Caco-2 (cell line): ENCODE results near the gene CDH12. TPM values are rescaled to one million over a fixed set of nuclear protein-coding genes. Genes with fewer than 3 reads are reported as not detected.

Source experiments
- BruUV-seq: library from RNA; stranded (reverse); fragments of 400-500 nt; replicated peaks from 2 replicates; lab custom pipeline; 2021; lab: Mats Ljungman, UMichigan
- CTCF ChIA-PET: fragments of 300-600 bp; sonication (Branson Sonifier 250); formaldehyde crosslinking; loops from one replicate; lab custom pipeline; 2022; ENCODE audit warnings: antibody characterized with exemption; lab: Charles Lee
- POLR2A ChIA-PET: fragments of 300-600 bp; sonication (Branson Sonifier 250); formaldehyde crosslinking; loops from one replicate; lab custom pipeline; 2022; ENCODE audit warnings: antibody characterized with exemption; lab: Charles Lee
- DNase-seq, 2 experiments: peaks; one replicate each; pipeline versions ENCODE4 v3.0.0 to v3.0.0-alpha.2; 2020 to 2022
- H3K27me3 ChIP-seq: replicated peaks from 2 replicates; pipeline ENCODE4 v1.6.0; 2011; ENCODE audit warnings: low read length; ENCODE audit not compliant: control insufficient read depth, insufficient read depth
- H3K36me3 ChIP-seq: 2 replicates; pipeline ENCODE4 v1.5.1; 2011; ENCODE audit warnings: low read length; ENCODE audit not compliant: control insufficient read depth, insufficient read depth
- H3K4me1 ChIP-seq: fragments of 250-450 bp; sonication (Bioruptor Pico); 2 replicates; pipeline ENCODE4 v1.5.1; 2020; ENCODE audit warnings: mild to moderate bottlenecking
- H3K4me3 ChIP-seq: 2 replicates; pipeline ENCODE4 v1.5.1; 2011; ENCODE audit warnings: low read depth, mild to moderate bottlenecking, control low read depth, low read length
- H3K9me3 ChIP-seq: fragments of 250-450 bp; sonication (Bioruptor Pico); 2 replicates; pipeline ENCODE4 v1.5.1; 2020; ENCODE audit warnings: mild to moderate bottlenecking, moderate library complexity
- H3K27ac Mint-ChIP-seq: one replicate; pipeline ENCODE4 v1.8.0; 2022; ENCODE audit warnings: mixed read lengths; ENCODE audit not compliant: unreplicated experiment
- H3K27me3 Mint-ChIP-seq: one replicate; pipeline ENCODE4 v1.8.0; 2022; ENCODE audit warnings: mixed read lengths; ENCODE audit not compliant: insufficient read depth, unreplicated experiment
- H3K36me3 Mint-ChIP-seq: one replicate; pipeline ENCODE4 v1.8.0; 2022; ENCODE audit warnings: mild to moderate bottlenecking, mixed read lengths; ENCODE audit not compliant: insufficient read depth, unreplicated experiment
- H3K4me1 Mint-ChIP-seq: one replicate; pipeline ENCODE4 v1.8.0; 2022; ENCODE audit warnings: low read depth, mixed read lengths; ENCODE audit not compliant: unreplicated experiment
- H3K4me3 Mint-ChIP-seq: one replicate; pipeline ENCODE4 v1.8.0; 2022; ENCODE audit warnings: mild to moderate bottlenecking, moderate library complexity, mixed read lengths; ENCODE audit not compliant: unreplicated experiment
- H3K9me3 Mint-ChIP-seq: one replicate; pipeline ENCODE4 v1.8.0; 2022; ENCODE audit warnings: mixed read lengths; ENCODE audit not compliant: unreplicated experiment
- intact Hi-C: fragments of 100-400 bp; cut with micrococcal nuclease; formaldehyde crosslinking; loops from one replicate; pipeline ENCODE4 v1.10.0; 2022; ENCODE audit not compliant: unreplicated experiment
- total RNA-seq: library from RNA; stranded (reverse); gene quantifications from 2 replicates; pipeline ENCODE4 v1.2.3, GENCODE V29; 2022
- TF ChIP-seq, protein P1 (sequence below), 2 experiments: fragments of 200-600 bp in 1 of 2; IDR thresholded peaks; 1 replicate in 1 of 2; 2 replicates in 1 of 2; pipeline versions ENCODE4 v1.5.1 to v1.8.0; 2011 to 2022; ENCODE audit warnings: antibody characterized with exemption in 1 of 2, control low read depth in 1 of 2, inconsistent platforms in 1 of 2, low read depth in 1 of 2, low read length in 1 of 2, mild to moderate bottlenecking in 1 of 2, moderate library complexity in 1 of 2; ENCODE audit not compliant: insufficient read depth in 1 of 2, severe bottlenecking in 1 of 2, unreplicated experiment in 1 of 2

CDH12 gene
- total RNA-seq, 1 experiment from 2014 or later = not detected

DNA sequence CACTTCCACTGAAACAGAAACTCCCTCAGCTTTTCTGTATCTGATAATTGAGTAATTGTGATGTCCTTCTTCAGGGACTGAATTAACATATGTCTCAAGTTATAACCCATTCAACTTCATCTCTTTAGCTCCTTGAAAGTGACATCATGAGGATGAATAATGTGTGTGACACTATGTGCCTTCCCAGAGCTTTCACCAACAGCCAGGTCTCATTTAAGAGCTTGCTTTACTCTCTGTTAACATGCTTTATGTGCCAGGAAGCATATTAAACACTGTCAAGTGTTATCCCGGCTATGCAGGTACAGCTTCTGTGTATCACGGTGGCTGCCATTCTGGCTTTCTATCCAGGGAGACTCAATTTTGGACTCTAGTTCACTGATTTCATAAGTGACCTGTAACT is 799.9 kb downstream of the CDH12 start:
- ChIA-PET CTCF (no interaction called here), POLR2A (no interaction called here)
- TF ChIP-seq, protein P1, sequence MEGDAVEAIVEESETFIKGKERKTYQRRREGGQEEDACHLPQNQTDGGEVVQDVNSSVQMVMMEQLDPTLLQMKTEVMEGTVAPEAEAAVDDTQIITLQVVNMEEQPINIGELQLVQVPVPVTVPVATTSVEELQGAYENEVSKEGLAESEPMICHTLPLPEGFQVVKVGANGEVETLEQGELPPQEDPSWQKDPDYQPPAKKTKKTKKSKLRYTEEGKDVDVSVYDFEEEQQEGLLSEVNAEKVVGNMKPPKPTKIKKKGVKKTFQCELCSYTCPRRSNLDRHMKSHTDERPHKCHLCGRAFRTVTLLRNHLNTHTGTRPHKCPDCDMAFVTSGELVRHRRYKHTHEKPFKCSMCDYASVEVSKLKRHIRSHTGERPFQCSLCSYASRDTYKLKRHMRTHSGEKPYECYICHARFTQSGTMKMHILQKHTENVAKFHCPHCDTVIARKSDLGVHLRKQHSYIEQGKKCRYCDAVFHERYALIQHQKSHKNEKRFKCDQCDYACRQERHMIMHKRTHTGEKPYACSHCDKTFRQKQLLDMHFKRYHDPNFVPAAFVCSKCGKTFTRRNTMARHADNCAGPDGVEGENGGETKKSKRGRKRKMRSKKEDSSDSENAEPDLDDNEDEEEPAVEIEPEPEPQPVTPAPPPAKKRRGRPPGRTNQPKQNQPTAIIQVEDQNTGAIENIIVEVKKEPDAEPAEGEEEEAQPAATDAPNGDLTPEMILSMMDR (IDR thresholded peaks at IDR 0.05; ENCODE audit: insufficient read depth in 1 of 2, low read depth in 1 of 2, low read length in 1 of 2, severe bottlenecking in 1 of 2, unreplicated experiment in 1 of 2) = no peak
- no peak overlapping the region for H3K27ac Mint-ChIP-seq
- Histone ChIP-seq H3K9me3 (no peaks in the 10 kb centered on the region), H3K4me3 (no peak overlapping the region), H3K36me3 (no peaks in the 10 kb centered on the region), H3K4me1 (no peaks in the 10 kb centered on the region), H3K27me3 (no peaks in the 10 kb centered on the region)
- no peaks in the 10 kb centered on the region for H3K4me1 Mint-ChIP-seq
- no peaks in the 10 kb centered on the region for H3K9me3 Mint-ChIP-seq
- H3K27me3 Mint-ChIP-seq = no peaks in the 10 kb centered on the region
- BruUV-seq = no TSS peak
- DNase-seq = no peak
- intact Hi-C loops = no loop called here
- no peaks in the 10 kb centered on the region for H3K36me3 Mint-ChIP-seq
- H3K4me3 Mint-ChIP-seq = no peak overlapping the region

- POLR2A ChIA-PET = no interaction called here
- H3K9me3 ChIP-seq = no peaks in the 10 kb centered on the region
- H3K4me1 Mint-ChIP-seq = no peaks in the 10 kb centered on the region
- H3K27me3 ChIP-seq = no peaks in the 10 kb centered on the region
- H3K4me3 Mint-ChIP-seq = no peak overlapping the region
- no peak overlapping the region for H3K27ac Mint-ChIP-seq
- H3K27me3 Mint-ChIP-seq = no peaks in the 10 kb centered on the region
- DNase-seq = no peak
- no TSS peak for BruUV-seq
- intact Hi-C loops = no loop called here
- no peaks in the 10 kb centered on the region for H3K9me3 Mint-ChIP-seq
- no peak overlapping the region for H3K4me3 ChIP-seq
- H3K36me3 Mint-ChIP-seq = no peaks in the 10 kb centered on the region
- CTCF ChIA-PET = no interaction called here
- no peaks in the 10 kb centered on the region for H3K4me1 ChIP-seq
- TF ChIP-seq, protein P1 (IDR thresholded peaks at IDR 0.05; ENCODE audit: insufficient read depth in 1 of 2, low read depth in 1 of 2, low read length in 1 of 2, severe bottlenecking in 1 of 2, unreplicated experiment in 1 of 2) = no peak
- no peaks in the 10 kb centered on the region for H3K36me3 ChIP-seq
These were observed 801.3 kb downstream of the CDH12 start for GRCh38 chr5:22051881-22052280.

DNA sequence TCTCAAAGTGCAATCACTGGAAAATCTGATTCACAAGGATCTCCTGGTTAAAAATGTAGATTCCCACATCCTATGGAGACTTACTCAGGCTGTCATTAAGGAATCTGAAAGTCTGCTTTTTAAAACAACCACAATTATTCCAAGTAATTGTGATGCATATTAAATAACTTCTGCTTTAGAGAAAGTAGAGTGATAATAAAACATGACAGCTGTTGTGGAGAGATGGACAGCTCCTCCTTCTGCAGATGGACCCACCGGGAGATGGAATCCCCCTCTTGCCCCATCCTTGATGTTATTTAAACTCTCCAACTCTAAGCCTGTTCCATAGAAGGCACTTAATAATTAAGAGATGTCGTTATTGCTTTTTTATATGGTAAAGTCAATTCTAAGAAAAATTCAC is 802.2 kb downstream of the CDH12 start:
- POLR2A ChIA-PET = no interaction called here
- H3K9me3 ChIP-seq = no peaks in the 10 kb centered on the region
- TF ChIP-seq, protein P1 (IDR thresholded peaks at IDR 0.05; ENCODE audit: insufficient read depth in 1 of 2, low read depth in 1 of 2, low read length in 1 of 2, severe bottlenecking in 1 of 2, unreplicated experiment in 1 of 2) = no peak
- H3K4me1 ChIP-seq = no peaks in the 10 kb centered on the region
- no TSS peak for BruUV-seq
- no peak overlapping the region for H3K27ac Mint-ChIP-seq
- no peaks in the 10 kb centered on the region for H3K27me3 Mint-ChIP-seq
- no peaks in the 10 kb centered on the region for H3K4me1 Mint-ChIP-seq
- no peak for DNase-seq
- no peaks in the 10 kb centered on the region for H3K27me3 ChIP-seq
- intact Hi-C loops = no loop called here
- H3K9me3 Mint-ChIP-seq = no peaks in the 10 kb centered on the region
- H3K4me3 ChIP-seq = no peak overlapping the region
- H3K4me3 Mint-ChIP-seq = no peak overlapping the region
- CTCF ChIA-PET = no interaction called here
- no peaks in the 10 kb centered on the region for H3K36me3 ChIP-seq
- H3K36me3 Mint-ChIP-seq = no peaks in the 10 kb centered on the region
